GM12878 (cell line): ENCODE data around the gene SKIDA1. TPM values are rescaled to one million over a fixed set of nuclear protein-coding genes. Genes with fewer than 3 reads are reported as not detected.

ENCODE experiments used
- ATAC-seq: fragments of 200-7000 bp; cut with Tn5 transposase; 3 replicates; pipeline ENCODE4 v1.9.1; 2020; ENCODE audit warnings: mild to moderate bottlenecking, moderate library complexity
- BruUV-seq: library from RNA; stranded (reverse); fragments of 400-500 nt; replicated peaks from 2 replicates; lab custom pipeline; 2021; lab: Mats Ljungman, UMichigan
- CTCF ChIA-PET: fragments of 300-600 bp; sonication (Branson Sonifier 250); formaldehyde crosslinking; extraction: SDS; loops from one replicate; lab custom pipeline; 2021; ENCODE audit warnings: inconsistent platforms; lab: Yijun Ruan, JAX
- POLR2A ChIA-PET: fragments of 350-600 bp; formaldehyde crosslinking; extraction: SDS; loops from one replicate; lab custom pipeline; 2021; ENCODE audit warnings: inconsistent platforms; lab: Charles Lee
- RAD21 ChIA-PET: fragments of 300-600 bp; sonication (Branson Sonifier 250); formaldehyde crosslinking; loops from one replicate; lab custom pipeline; 2023; ENCODE audit warnings: antibody characterized with exemption; ENCODE audit not compliant: unreplicated experiment; lab: Charles Lee
- SMC1A ChIA-PET: fragments of 300-600 bp; sonication (Branson Sonifier 250); formaldehyde crosslinking; loops from one replicate; lab custom pipeline; 2023; ENCODE audit not compliant: unreplicated experiment, uncharacterized antibody; lab: Charles Lee
- DNase-seq: peaks from one replicate; pipeline ENCODE4 v3.0.0-alpha.2; 2011; ENCODE audit warnings: low read depth, low spot score
- FAIRE-seq: peaks from 3 replicates; lab custom pipeline; 2011; peaks lifted over from hg19 to GRCh38; lab: Jason Lieb, UNC
- H2AFZ ChIP-seq: 2 replicates; pipeline ENCODE4 v1.6.0; 2011; ENCODE audit warnings: low read depth, low read length, control low read depth; ENCODE audit not compliant: control insufficient read depth
- H3K27ac ChIP-seq: 2 replicates; pipeline ENCODE4 v1.5.1; 2011; ENCODE audit warnings: control low read depth; ENCODE audit not compliant: control insufficient read depth, insufficient read depth
- H3K27me3 ChIP-seq, 2 experiments: replicated peaks in 1 of 2; 2 replicates each; pipeline versions ENCODE4 v1.6.0 to v1.6.1; 2011; ENCODE audit warnings: low read length in 1 of 2; ENCODE audit not compliant: control insufficient read depth in 2 of 2, insufficient read depth in 2 of 2
- H3K36me3 ChIP-seq, 2 experiments: 2 replicates each; pipeline ENCODE4 v1.5.1; 2011; ENCODE audit warnings: low read length in 1 of 2; ENCODE audit not compliant: control insufficient read depth in 2 of 2, insufficient read depth in 2 of 2
- H3K4me1 ChIP-seq: 2 replicates; pipeline ENCODE4 v1.6.1; 2011; ENCODE audit warnings: mild to moderate bottlenecking, low read length, moderate library complexity, mixed read lengths; ENCODE audit not compliant: control insufficient read depth, insufficient read depth
- H3K4me2 ChIP-seq: 2 replicates; pipeline ENCODE4 v1.6.0; 2011; ENCODE audit warnings: control low read depth; ENCODE audit not compliant: control insufficient read depth, insufficient read depth
- H3K4me3 ChIP-seq: fragments of 200-600 bp; sonication (generic); 2 replicates; pipeline ENCODE4 v1.5.1; 2016
- H3K79me2 ChIP-seq: 2 replicates; pipeline ENCODE4 v1.6.0; 2011; ENCODE audit warnings: low read length; ENCODE audit not compliant: control insufficient read depth, insufficient read depth
- H3K9ac ChIP-seq: 2 replicates; pipeline ENCODE4 v1.8.0; 2011; ENCODE audit warnings: low read length, control low read depth, mixed read lengths; ENCODE audit not compliant: control insufficient read depth, insufficient read depth
- H3K9me3 ChIP-seq: replicated peaks from 3 replicates; pipeline ENCODE4 v1.5.1; 2011; ENCODE audit warnings: mild to moderate bottlenecking, low read length; ENCODE audit not compliant: control insufficient read depth, insufficient read depth
- H4K20me1 ChIP-seq: 2 replicates; pipeline ENCODE4 v1.6.0; 2011; ENCODE audit not compliant: control insufficient read depth, insufficient read depth
- ATF3 ChIP-seq: IDR thresholded peaks from 2 replicates; pipeline ENCODE4 v1.6.1; 2011; ENCODE audit warnings: low read depth, mild to moderate bottlenecking, low read length, moderate library complexity, borderline replicate concordance; ENCODE audit errors: extremely low read depth
- ATF7 ChIP-seq: fragments of 450-650 bp; IDR thresholded peaks from 2 replicates; pipeline ENCODE4 v1.6.1; 2016; ENCODE audit warnings: low read depth, mild to moderate bottlenecking
- CREM ChIP-seq: IDR thresholded peaks from 2 replicates; pipeline ENCODE4 v1.6.1; 2014; ENCODE audit warnings: antibody characterized with exemption, low read depth
- E2F4 ChIP-seq: IDR thresholded peaks from 2 replicates; pipeline ENCODE4 v1.6.1; 2012; ENCODE audit warnings: low read depth, low read length, improper control_type of control experiment
- ELK1 ChIP-seq: IDR thresholded peaks from 2 replicates; pipeline ENCODE4 v1.6.1; 2012; ENCODE audit warnings: low read depth, low read length, improper control_type of control experiment
- IRF4 ChIP-seq: IDR thresholded peaks from 2 replicates; pipeline ENCODE4 v1.6.1; 2011; ENCODE audit warnings: low read depth, low read length
- KAT2A ChIP-seq: conservative IDR thresholded peaks from 2 replicates; pipeline ENCODE4 v1.6.1; 2011; ENCODE audit warnings: low read depth, low read length; ENCODE audit not compliant: control insufficient read depth
- MXI1 ChIP-seq: fragments of 150-350 bp; IDR thresholded peaks from 2 replicates; pipeline ENCODE4 v1.6.1; 2011; ENCODE audit warnings: low read depth, mild to moderate bottlenecking, inconsistent platforms, low read length, improper control_type of control experiment
- NBN ChIP-seq: fragments of 450-650 bp; IDR thresholded peaks from 2 replicates; pipeline ENCODE4 v1.6.1; 2016
- NFIC ChIP-seq: IDR thresholded peaks from 2 replicates; pipeline ENCODE4 v1.6.1; 2012; ENCODE audit warnings: low read depth, mild to moderate bottlenecking, inconsistent platforms, low read length, moderate library complexity
- NFYA ChIP-seq: IDR thresholded peaks from 2 replicates; pipeline ENCODE4 v1.6.1; 2011; ENCODE audit warnings: low read depth, mild to moderate bottlenecking, low read length, improper control_type of control experiment, borderline replicate concordance
- NFYB ChIP-seq: IDR thresholded peaks from 2 replicates; pipeline ENCODE4 v1.6.1; 2011; ENCODE audit warnings: low read depth, mild to moderate bottlenecking, low read length, improper control_type of control experiment, moderate library complexity; ENCODE audit not compliant: insufficient read depth
- NR2C1 ChIP-seq: fragments of 450-650 bp; IDR thresholded peaks from 2 replicates; pipeline ENCODE4 v1.6.1; 2017; ENCODE audit warnings: antibody characterized with exemption, mild to moderate bottlenecking, moderate library complexity
- NRF1 ChIP-seq: conservative IDR thresholded peaks from 2 replicates; pipeline ENCODE4 v1.6.1; 2011; ENCODE audit warnings: mild to moderate bottlenecking, low read depth, low read length, improper control_type of control experiment
- PBX3 ChIP-seq: IDR thresholded peaks from 2 replicates; pipeline ENCODE4 v1.6.1; 2011; ENCODE audit warnings: mild to moderate bottlenecking, low read depth, low read length, moderate library complexity; ENCODE audit not compliant: insufficient replicate concordance
- PML ChIP-seq: IDR thresholded peaks from 2 replicates; pipeline ENCODE4 v1.6.1; 2012; ENCODE audit warnings: low read length, inconsistent platforms
- SREBF2 ChIP-seq: IDR thresholded peaks from 2 replicates; pipeline ENCODE4 v1.6.1; 2012; ENCODE audit warnings: mild to moderate bottlenecking, low read length
- STAT1 ChIP-seq: fragments of 450-650 bp; conservative IDR thresholded peaks from 2 replicates; pipeline ENCODE4 v1.6.1; 2014; ENCODE audit warnings: antibody characterized with exemption, mild to moderate bottlenecking
- YBX1 ChIP-seq: fragments of 450-650 bp; IDR thresholded peaks from 2 replicates; pipeline ENCODE4 v1.6.1; 2016; ENCODE audit warnings: antibody characterized with exemption
- ZNF24 ChIP-seq: fragments of 450-650 bp; IDR thresholded peaks from 2 replicates; pipeline ENCODE4 v1.6.1; 2017; ENCODE audit warnings: antibody characterized with exemption, mild to moderate bottlenecking
- ZZZ3 ChIP-seq: IDR thresholded peaks from 2 replicates; pipeline ENCODE4 v1.6.1; 2011; ENCODE audit warnings: low read depth; ENCODE audit not compliant: control insufficient read depth, insufficient read length
- WGBS: methylation state at CpG from one replicate; pipeline ENCODE4 v1.1.6; 2016; ENCODE audit warnings: low lambda C conversion rate; ENCODE audit not compliant: insufficient replicate concordance, insufficient coverage; ENCODE audit errors: missing lambda C conversion rate; 5-methylcytosine and 5-hydroxymethylcytosine counted together
- in situ Hi-C: fragments of 300-500 bp; cut with MboI; formaldehyde crosslinking; loops from 9 replicates; pipeline ENCODE4 v1.14.3; 2018; ENCODE audit warnings: mixed read lengths
- intact Hi-C: fragments of 100-400 bp; cut with micrococcal nuclease; formaldehyde crosslinking; loops from one replicate; pipeline ENCODE4 v1.14.2; 2022; ENCODE audit not compliant: unreplicated experiment
- polyA plus RNA-seq, 11 experiments: library from polyadenylated mRNA; depleted of rRNA in 4 of 11; unstranded in 6 of 11; stranded (reverse) in 5 of 11; fragments of >200 nt; fragmentation: Nextera tagmentation in 4 of 11; fragmentation: Illumina TruSeq in 1 of 11; extraction: Ambion mirVana in 4 of 11; extraction: Trizol in 1 of 11; gene quantifications; 1 replicate in 1 of 11; 2 replicates in 10 of 11; pipeline versions ENCODE4 v1.2.1 to v1.2.3, GENCODE V29; 2011 to 2016; ENCODE audit warnings: inconsistent platforms in 2 of 11, missing spikeins in 2 of 11, low read depth in 1 of 11
- total RNA-seq, 4 experiments: library from RNA; depleted of rRNA in 3 of 4; stranded (reverse); fragments of >200 nt in 3 of 4; fragmentation: Illumina TruSeq in 1 of 4; extraction: Trizol in 1 of 4; gene quantifications; 2 replicates each; pipeline versions ENCODE4 v1.2.1 to v1.2.3, GENCODE V29; 2013 to 2021

The SKIDA1 gene
- total and polyA plus RNA-seq, 10 of the 15 experiments (the other 5 are each of a cell fraction or from before 2014, with no cell fraction given) = 0.05 to 0.90 (median 0.28) TPM

- H3K9me3 ChIP-seq = no peaks in the 10 kb centered on the region
- no TSS peak for BruUV-seq
- ChIA-PET SMC1A (interaction anchor here (0.5 to 3.4 kb wide), 11 partner anchors 24 to 1494 kb away, joined by 3 to 19 read pairs (median 4); partner anchors contain the start of gene SKIDA1), RAD21 (interaction anchor here (0.7 to 5.2 kb wide), 18 partner anchors 10 to 501 kb away, joined by 3 to 22 read pairs (median 4); no protein-coding TSS in a partner anchor), POLR2A (interaction anchor here (0.6 to 1.3 kb wide), 4 partner anchors 42 to 496 kb away, joined by 3 read pairs; no protein-coding TSS in a partner anchor), CTCF (interaction anchor here (0.6 to 5.6 kb wide), 26 partner anchors 14 to 1494 kb away, joined by 3 to 66 read pairs (median 4); no protein-coding TSS in a partner anchor)
- under 1% methylated on average over 24 of the region's 58 CpGs for WGBS
- H4K20me1 ChIP-seq = no peaks in the 10 kb centered on the region
- H3K27ac ChIP-seq = peak overlapping the region; percentile 35; the same call in 1 of the 2 replicates
- H3K79me2 ChIP-seq = no peaks in the 10 kb centered on the region
- H3K36me3 ChIP-seq = no peaks in the 10 kb centered on the region
- H3K4me3 ChIP-seq = peak overlapping the region; percentile 65
- in situ Hi-C loops = loop anchor here (5.0 to 25.0 kb wide), 3 partner anchors 209 to 1516 kb away; no protein-coding TSS in a partner anchor
- ATAC-seq (peak; percentile 89), FAIRE-seq (peak; percentile 66), DNase-seq (peak; percentile 34)
- H3K4me1 ChIP-seq = peaks cover 20% of the 10 kb centered on the region
- peak overlapping the region; percentile 87 for H2AFZ ChIP-seq
- intact Hi-C loops = loop anchor here (1.0 to 10.0 kb wide), 4 partner anchors 218 to 819 kb away; partner anchors contain the start of gene COMMD3
- peak overlapping the region; percentile 58 for H3K9ac ChIP-seq
- peaks cover 5 to 18% of the 10 kb centered on the region in 2 experiments for H3K27me3 ChIP-seq
- H3K4me2 ChIP-seq = peak overlapping the region; percentile 100
- no peak for TF ChIP-seq NFIC
- no peak for TF ChIP-seq PBX3
- TF ChIP-seq NFYB = no peak
- TF ChIP-seq STAT1 = no peak; the same call in 1 of the 2 replicates
- TF ChIP-seq ZZZ3 = no peak
- TF ChIP-seq YBX1 = no peak
- TF ChIP-seq ZNF24 = peak; percentile 74
- no peak for TF ChIP-seq KAT2A
- TF ChIP-seq E2F4 = no peak
- peak; percentile 33; the same call in 1 of the 2 replicates for TF ChIP-seq ELK1
- TF ChIP-seq NRF1 = no peak; the same call in 1 of the 2 replicates
- TF ChIP-seq MXI1 = no peak
- no peak for TF ChIP-seq SREBF2
- no peak for TF ChIP-seq NFYA
- TF ChIP-seq CREM = no peak
- no peak for TF ChIP-seq IRF4
- TF ChIP-seq ATF7 = no peak
- TF ChIP-seq NBN = 0 out of 2 replicates have a peak, but pooled peaks have one; percentile 32
- no peak for TF ChIP-seq NR2C1
- no peak for TF ChIP-seq PML
- no peak for TF ChIP-seq ATF3
Measured at GRCh38 chr10:21495752-21496342, 29.6 kb downstream of the SKIDA1 start.
